Measurements from ENCODE around the gene CHD8.

DNA sequence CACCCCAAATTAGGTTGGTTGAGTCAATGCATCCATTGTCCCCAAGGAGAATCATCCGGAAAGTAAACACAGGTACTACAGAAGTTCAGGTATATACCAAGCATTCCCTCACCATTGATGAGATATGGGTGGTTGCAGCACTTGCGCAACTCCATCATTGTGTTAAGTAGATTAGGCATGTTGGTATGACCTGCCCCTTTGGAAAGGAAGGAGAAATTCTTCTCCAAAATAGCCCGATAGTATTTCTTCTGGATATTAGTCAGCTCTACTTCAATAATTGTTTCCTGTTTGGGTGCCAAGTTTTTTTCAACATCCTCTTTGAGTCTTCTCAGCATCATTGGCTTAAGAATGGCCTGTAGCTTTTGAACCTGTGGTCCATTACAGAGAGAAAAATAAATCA, 50.8 kb downstream of the CHD8 start:
- no peak for TF ChIP-seq POLR2A (IDR thresholded peaks at IDR 0.05; ENCODE audit: low read length)
- TF ChIP-seq GATA1 (IDR thresholded peaks at IDR 0.05; ENCODE audit: low read depth, low read length), result no peak
